HepG2 (cell line): Measurements from ENCODE around the gene SMTNL1. TPM values are rescaled to one million over a fixed set of nuclear protein-coding genes. Genes with fewer than 3 reads are reported as not detected.
A peak's percentile ranks its signal among the peaks of the same experiment; 100 is the strongest.

ENCODE experiments used
- ATM ChIP-seq: fragments of 450-650 bp; IDR thresholded peaks from 2 replicates; pipeline ENCODE4 v1.7.1; 2017; ENCODE audit warnings: mild to moderate bottlenecking, borderline replicate concordance
- BCLAF1 ChIP-seq: fragments of 450-650 bp; IDR thresholded peaks from 2 replicates; pipeline ENCODE4 v1.6.1; 2017; ENCODE audit warnings: mild to moderate bottlenecking
- CHD2 ChIP-seq: IDR thresholded peaks from 2 replicates; pipeline ENCODE4 v1.6.1; 2011; ENCODE audit warnings: low read depth, low read length, improper control_type of control experiment
- E2F5 ChIP-seq: sonication (generic); formaldehyde crosslinking; conservative IDR thresholded peaks from 2 replicates; pipeline ENCODE4 v1.4.0; 2020; ENCODE audit warnings: missing genetic modification reagents
- FOXP1 ChIP-seq, 2 experiments: fragments of 450-650 bp in 1 of 2; IDR thresholded peaks; 2 replicates each; pipeline ENCODE4 v1.6.1; 2017 to 2018; ENCODE audit warnings: antibody characterized with exemption in 1 of 2
- HDAC2 ChIP-seq: sonication (generic); formaldehyde crosslinking; IDR thresholded peaks from 2 replicates; pipeline ENCODE4 v1.4.0; 2020; ENCODE audit warnings: missing genetic modification reagents
- HIC2 ChIP-seq: sonication (generic); formaldehyde crosslinking; IDR thresholded peaks from 2 replicates; pipeline ENCODE4 v1.9.0; 2022; ENCODE audit warnings: low read depth, missing genetic modification reagents
- KDM3A ChIP-seq: IDR thresholded peaks from 2 replicates; pipeline ENCODE4 v1.6.1; 2018; ENCODE audit warnings: low read depth, missing compliant biosample characterization
- MTERF4 ChIP-seq: sonication (generic); formaldehyde crosslinking; IDR thresholded peaks from 2 replicates; pipeline ENCODE4 v1.8.0; 2023; ENCODE audit warnings: mild to moderate bottlenecking, missing genetic modification reagents
- NR2F6 ChIP-seq, 2 experiments: IDR thresholded peaks; 2 replicates each; pipeline ENCODE4 v1.6.1; 2016; ENCODE audit warnings: antibody characterized with exemption in 1 of 2, mild to moderate bottlenecking in 1 of 2
- RARA ChIP-seq: IDR thresholded peaks from 2 replicates; pipeline ENCODE4 v1.6.1; 2016; ENCODE audit warnings: missing genetic modification reagents, missing compliant biosample characterization
- RBFOX2 ChIP-seq: fragments of 200-400 bp; formaldehyde crosslinking; IDR thresholded peaks from 2 replicates; pipeline ENCODE4 v1.6.1; 2017; ENCODE audit warnings: low read depth, mild to moderate bottlenecking, low read length
- SMARCC2 ChIP-seq: fragments of 450-650 bp; IDR thresholded peaks from 2 replicates; pipeline ENCODE4 v1.6.1; 2017; ENCODE audit warnings: antibody characterized with exemption, mild to moderate bottlenecking
- SMC3 ChIP-seq: IDR thresholded peaks from 2 replicates; pipeline ENCODE4 v1.6.1; 2011; ENCODE audit warnings: low read length, improper control_type of control experiment
- SRSF9 ChIP-seq: fragments of 200-400 bp; formaldehyde crosslinking; IDR thresholded peaks from 2 replicates; pipeline ENCODE4 v1.6.1; 2018; ENCODE audit warnings: borderline replicate concordance, mild to moderate bottlenecking, low read depth, low read length; ENCODE audit not compliant: insufficient read depth, poor library complexity, severe bottlenecking
- ZBTB43 ChIP-seq: sonication (generic); formaldehyde crosslinking; conservative IDR thresholded peaks from 2 replicates; pipeline ENCODE4 v1.4.0; 2020; ENCODE audit warnings: missing genetic modification reagents
- ZNF205 ChIP-seq: IDR thresholded peaks from 2 replicates; pipeline ENCODE4 v1.6.1; 2018; ENCODE audit warnings: missing biosample characterization, missing genetic modification reagents
- ZNF207 ChIP-seq: fragments of 450-650 bp; IDR thresholded peaks from 2 replicates; pipeline ENCODE4 v1.6.1; 2016; ENCODE audit warnings: antibody characterized with exemption, borderline replicate concordance
- ZNF224 ChIP-seq: sonication (generic); formaldehyde crosslinking; IDR thresholded peaks from 2 replicates; pipeline ENCODE4 v1.5.0; 2020; ENCODE audit warnings: mild to moderate bottlenecking, missing genetic modification reagents
- ZNF230 ChIP-seq: sonication (generic); formaldehyde crosslinking; IDR thresholded peaks from 2 replicates; pipeline ENCODE4 v1.4.0; 2020; ENCODE audit warnings: mild to moderate bottlenecking, missing genetic modification reagents
- ZNF235 ChIP-seq: sonication (generic); formaldehyde crosslinking; IDR thresholded peaks from 2 replicates; pipeline ENCODE4 v1.8.1; 2023; ENCODE audit warnings: mild to moderate bottlenecking, missing genetic modification reagents, borderline replicate concordance
- ZNF30 ChIP-seq: sonication (generic); formaldehyde crosslinking; IDR thresholded peaks from 2 replicates; pipeline ENCODE4 v1.5.0; 2020; ENCODE audit warnings: mild to moderate bottlenecking, missing genetic modification reagents
- ZNF615 ChIP-seq: sonication (generic); formaldehyde crosslinking; IDR thresholded peaks from 2 replicates; pipeline ENCODE4 v1.5.0; 2020; ENCODE audit warnings: mild to moderate bottlenecking, missing genetic modification reagents, borderline replicate concordance
- polyA plus RNA-seq, 8 experiments: library from polyadenylated mRNA; depleted of rRNA in 3 of 8; stranded (reverse) in 7 of 8; unstranded in 1 of 8; fragments of >200 nt; fragmentation: Illumina TruSeq in 4 of 8; extraction: Trizol in 4 of 8; gene quantifications; 2 replicates each; pipeline versions ENCODE4 v1.2.1 to v1.2.3, GENCODE V29; 2011 to 2016; ENCODE audit warnings: low read depth in 4 of 8, missing spikeins in 1 of 8, mixed read lengths in 1 of 8; ENCODE audit not compliant: insufficient read depth in 1 of 8
- total RNA-seq, 5 experiments: library from RNA; depleted of rRNA; stranded (reverse); fragments of >200 nt; fragmentation: Illumina TruSeq; extraction: Trizol; gene quantifications; 2 replicates each; pipeline ENCODE4 v1.2.3, GENCODE V29; 2016; ENCODE audit warnings: low read depth in 1 of 5

The SMTNL1 gene
- total and polyA plus RNA-seq, 2 of the 13 experiments (the other 11 are each of a cell fraction or from before 2014, with no cell fraction given), result 0.04 TPM; not detected in 1

GRCh38 chr11:57515332-57516060 lies 21.9 kb upstream of the SMTNL1 start, which contains the start of gene SLC43A1 (continued):
- TF ChIP-seq E2F5 (CRISPR knock-in tag), result no peak
- TF ChIP-seq ZNF30 (CRISPR knock-in tag), result no peak
- no peak for TF ChIP-seq CHD2
- no peak for TF ChIP-seq SRSF9
- no peak for TF ChIP-seq ZNF615
- no peak for TF ChIP-seq BCLAF1
- no peak for TF ChIP-seq SMARCC2
- no peak; the same call in none of the 2 replicates for TF ChIP-seq ZNF235 (CRISPR knock-in tag)
- TF ChIP-seq HDAC2 (CRISPR knock-in tag), result peak; percentile 11; the same call in 1 of the 2 replicates
- 0 out of 2 replicates have a peak, but pooled peaks have one; percentile 34 for TF ChIP-seq RARA (CRISPR knock-in tag)
- TF ChIP-seq ZNF207, result no peak
- no peak; the same call in 1 of the 2 replicates for TF ChIP-seq HIC2 (CRISPR knock-in tag)
- no peak for TF ChIP-seq FOXP1 (IDR thresholded peaks at IDR 0.05)
- peak; percentile 44; the same call in 1 of the 2 replicates for TF ChIP-seq FOXP1 (CRISPR knock-in tag; IDR thresholded peaks at IDR 0.05)
- 0 out of 2 replicates have a peak, but pooled peaks have one; percentile 40 for TF ChIP-seq KDM3A
- peak; percentile 87 for TF ChIP-seq RBFOX2
- no peak for TF ChIP-seq ZBTB43
- no peak; the same call in 1 of the 2 replicates for TF ChIP-seq NR2F6 (IDR thresholded peaks at IDR 0.05)
- TF ChIP-seq NR2F6 (CRISPR knock-in tag; IDR thresholded peaks at IDR 0.05), result no peak
- no peak; the same call in 1 of the 2 replicates for TF ChIP-seq ZNF230 (CRISPR knock-in tag)
- no peak for TF ChIP-seq ATM
- no peak for TF ChIP-seq SMC3
- TF ChIP-seq ZNF224, result no peak
- TF ChIP-seq ZNF205 (CRISPR knock-in tag), result no peak
- no peak; the same call in 1 of the 2 replicates for TF ChIP-seq MTERF4 (CRISPR knock-in tag)
